ENCODE measurements around the gene ASPA.

ASPA gene

GRCh38 chr17:3507869-3508268, 32.1 kb downstream of the ASPA start:
- H3K9me2 ChIP-seq (replicated peaks; ENCODE audit: insufficient read depth, low read length): no peaks in the 10 kb centered on the region
- no peaks in the 10 kb centered on the region; the same call in 1 of the 2 replicates for H3K36me3 ChIP-seq (replicated peaks; ENCODE audit: insufficient read depth, low read length)
- no peaks in the 10 kb centered on the region for H3K4me1 ChIP-seq (ENCODE audit: low read length)
- H2AFZ ChIP-seq (ENCODE audit: low read length): no peak overlapping the region
- no peak for DNase-seq
- no peaks in the 10 kb centered on the region for H3K79me2 ChIP-seq (ENCODE audit: low read length)
- no peak overlapping the region for H3K9ac ChIP-seq (ENCODE audit: low read length)
- no peaks in the 10 kb centered on the region for H3K9me3 ChIP-seq (replicated peaks; ENCODE audit: insufficient read depth, low read length)
- no peaks in the 10 kb centered on the region for H4K20me1 ChIP-seq (ENCODE audit: insufficient read depth, low read length)
- H3K4me2 ChIP-seq (ENCODE audit: low read depth, low read length): no peak overlapping the region
- H3F3A ChIP-seq (ENCODE audit: insufficient read depth, low read length): no peaks in the 10 kb centered on the region
- TF ChIP-seq EZH2 (optimal IDR thresholded peaks at IDR 0.05; ENCODE audit: low read depth, low read length): no peak
- no peak for TF ChIP-seq CTCF (IDR thresholded peaks at IDR 0.05; ENCODE audit: low read length)
- TF ChIP-seq EZH2phosphoT487 (IDR thresholded peaks at IDR 0.05; ENCODE audit: low read length): no peak
- H3K27ac ChIP-seq (ENCODE audit: low read length): no peak overlapping the region
- no peak overlapping the region for H3K4me3 ChIP-seq (ENCODE audit: low read length)
- H3K27me3 ChIP-seq (replicated peaks; ENCODE audit: insufficient read depth, low read length): no peaks in the 10 kb centered on the region

GRCh38 chr17:3510090-3510489, 34.3 kb downstream of the ASPA start:
- no peak overlapping the region for H3K9ac ChIP-seq (ENCODE audit: low read length)
- no peak for TF ChIP-seq CTCF (IDR thresholded peaks at IDR 0.05; ENCODE audit: low read length)
- no peak for TF ChIP-seq EZH2phosphoT487 (IDR thresholded peaks at IDR 0.05; ENCODE audit: low read length)
- TF ChIP-seq EZH2 (optimal IDR thresholded peaks at IDR 0.05; ENCODE audit: low read depth, low read length): no peak
- no peaks in the 10 kb centered on the region for H4K20me1 ChIP-seq (ENCODE audit: insufficient read depth, low read length)
- H3K36me3 ChIP-seq (replicated peaks; ENCODE audit: insufficient read depth, low read length): no peaks in the 10 kb centered on the region; the same call in 1 of the 2 replicates
- no peaks in the 10 kb centered on the region for H3F3A ChIP-seq (ENCODE audit: insufficient read depth, low read length)
- no peak for DNase-seq
- H3K27ac ChIP-seq (ENCODE audit: low read length): no peak overlapping the region
- H3K9me3 ChIP-seq (replicated peaks; ENCODE audit: insufficient read depth, low read length): no peaks in the 10 kb centered on the region
- no peaks in the 10 kb centered on the region for H3K9me2 ChIP-seq (replicated peaks; ENCODE audit: insufficient read depth, low read length)
- no peak overlapping the region for H3K4me2 ChIP-seq (ENCODE audit: low read depth, low read length)
- H3K4me3 ChIP-seq (ENCODE audit: low read length): no peak overlapping the region
- H3K4me1 ChIP-seq (ENCODE audit: low read length): no peaks in the 10 kb centered on the region
- H3K27me3 ChIP-seq (replicated peaks; ENCODE audit: insufficient read depth, low read length): no peaks in the 10 kb centered on the region
- no peak overlapping the region for H2AFZ ChIP-seq (ENCODE audit: low read length)
- H3K79me2 ChIP-seq (ENCODE audit: low read length): no peaks in the 10 kb centered on the region

- no peaks in the 10 kb centered on the region; the same call in 1 of the 2 replicates for H3K36me3 ChIP-seq (replicated peaks; ENCODE audit: insufficient read depth, low read length)
- no peaks in the 10 kb centered on the region for H4K20me1 ChIP-seq (ENCODE audit: insufficient read depth, low read length)
- DNase-seq: no peak
- H3K79me2 ChIP-seq (ENCODE audit: low read length): no peaks in the 10 kb centered on the region
- no peak overlapping the region for H3K9ac ChIP-seq (ENCODE audit: low read length)
- H3F3A ChIP-seq (ENCODE audit: insufficient read depth, low read length): no peaks in the 10 kb centered on the region
- H3K4me2 ChIP-seq (ENCODE audit: low read depth, low read length): no peak overlapping the region
- H3K27ac ChIP-seq (ENCODE audit: low read length): no peak overlapping the region
- H3K4me1 ChIP-seq (ENCODE audit: low read length): no peaks in the 10 kb centered on the region
- H2AFZ ChIP-seq (ENCODE audit: low read length): no peak overlapping the region
- no peaks in the 10 kb centered on the region for H3K27me3 ChIP-seq (replicated peaks; ENCODE audit: insufficient read depth, low read length)
- no peaks in the 10 kb centered on the region for H3K9me2 ChIP-seq (replicated peaks; ENCODE audit: insufficient read depth, low read length)
- H3K4me3 ChIP-seq (ENCODE audit: low read length): no peak overlapping the region
- H3K9me3 ChIP-seq (replicated peaks; ENCODE audit: insufficient read depth, low read length): no peaks in the 10 kb centered on the region
- TF ChIP-seq EZH2phosphoT487 (IDR thresholded peaks at IDR 0.05; ENCODE audit: low read length) (no peak), CTCF (IDR thresholded peaks at IDR 0.05; ENCODE audit: low read length) (no peak), EZH2 (optimal IDR thresholded peaks at IDR 0.05; ENCODE audit: low read depth, low read length) (no peak)
Measured at GRCh38 chr17:3511852-3512504, 36.2 kb downstream of the ASPA start.
